HG03520 (cell line): ENCODE results near the gene MAP7D1.
"Not testable (repeated sequence)": the region's sequence is repeated elsewhere in the genome, so short reads cannot be mapped to it uniquely, and the experiment has no call there.

Experiments used
- ATAC-seq: cut with Tn5 transposase; IDR thresholded peaks from one replicate; pipeline ENCODE4 v1.9.1; 2021; ENCODE audit warnings: mild to moderate bottlenecking, moderate library complexity; ENCODE audit not compliant: unreplicated experiment

The MAP7D1 gene

DNA sequence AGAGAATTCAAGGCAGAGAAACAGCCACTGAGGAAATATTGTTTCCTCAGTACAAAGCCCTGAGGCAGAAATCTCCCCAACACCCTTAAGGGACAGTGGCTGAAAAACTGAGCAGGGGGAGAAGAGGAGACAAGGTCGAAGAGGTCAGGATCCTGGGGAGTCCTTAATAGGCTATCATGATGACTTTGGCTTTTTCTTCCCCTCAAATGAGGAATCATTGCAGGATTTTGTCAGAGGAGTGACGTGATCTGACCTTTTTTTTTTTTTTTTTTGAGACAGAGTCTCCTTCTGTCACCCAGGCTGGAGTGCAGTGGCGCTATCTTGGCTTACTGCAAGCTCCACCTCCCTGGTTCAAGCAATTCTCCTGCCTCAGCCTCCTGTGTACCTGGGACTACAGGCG, 10.2 kb downstream of the MAP7D1 start:
- no peak for ATAC-seq

DNA sequence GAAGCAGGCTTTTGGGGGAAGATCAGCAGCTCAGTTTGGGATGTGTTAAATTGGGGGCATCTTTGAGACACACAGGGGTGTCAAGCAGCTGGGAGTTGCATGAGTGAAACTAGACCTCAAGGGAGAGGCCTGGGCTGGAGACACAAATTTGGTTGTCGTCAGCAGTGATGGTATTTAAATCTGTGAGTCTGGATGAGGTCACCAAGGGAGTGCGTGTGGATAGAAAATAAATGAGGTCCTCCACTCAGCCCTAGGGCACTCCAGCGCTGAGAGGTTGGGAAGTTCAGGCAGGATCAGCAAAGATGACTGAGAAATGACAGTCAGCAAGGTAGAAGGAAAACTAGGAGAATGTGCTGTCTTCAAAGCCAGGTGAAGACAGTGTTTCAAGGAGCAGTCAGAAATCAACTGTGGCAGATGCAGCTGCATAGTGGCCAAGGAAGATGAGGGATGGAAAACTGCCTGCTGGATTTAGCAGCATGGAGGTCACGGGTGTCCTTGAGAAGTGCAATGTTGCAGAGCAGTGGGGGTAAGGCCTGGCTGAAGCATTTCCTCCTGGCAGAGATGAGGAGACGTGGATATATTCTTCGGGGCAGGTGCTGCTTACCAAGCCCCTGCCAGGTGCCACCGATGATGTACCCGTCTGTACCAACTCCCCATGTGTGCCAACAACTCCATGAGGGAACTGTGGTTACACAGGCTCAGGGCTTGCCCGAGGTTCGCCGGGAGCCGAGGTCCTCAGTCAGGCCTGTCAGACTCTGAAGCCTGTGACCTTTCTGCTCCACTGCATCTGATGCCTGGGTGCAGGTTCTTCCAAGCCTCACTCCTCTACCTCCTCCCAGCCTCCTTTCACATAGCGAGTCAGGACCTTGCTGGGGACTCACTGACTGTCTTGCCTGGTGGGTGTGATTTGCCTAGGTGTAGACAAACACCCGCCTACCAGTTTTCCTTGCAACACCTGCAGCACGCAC, 11.3 kb downstream of the MAP7D1 start:
- no peak for ATAC-seq

DNA sequence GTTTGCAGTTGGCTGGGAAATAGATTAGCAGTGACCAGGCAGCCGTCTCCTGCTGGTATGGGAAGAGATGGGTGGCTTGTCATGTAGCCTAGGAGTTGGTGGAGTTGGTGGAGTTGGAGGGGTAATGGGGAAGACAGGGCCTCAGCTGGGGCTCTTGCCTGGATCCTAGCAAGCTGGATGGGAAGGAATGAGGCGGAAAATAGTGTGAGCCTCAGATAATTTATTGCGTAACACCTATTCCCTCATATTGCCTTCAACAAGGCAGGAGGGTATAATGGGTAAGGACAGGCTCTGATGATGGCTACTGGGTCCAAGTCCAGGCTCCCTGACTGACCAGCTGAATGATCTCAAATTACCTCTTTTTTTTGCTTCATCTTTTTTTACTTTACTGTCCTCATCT, 12.6 kb downstream of the MAP7D1 start:
- no peak for ATAC-seq

DNA sequence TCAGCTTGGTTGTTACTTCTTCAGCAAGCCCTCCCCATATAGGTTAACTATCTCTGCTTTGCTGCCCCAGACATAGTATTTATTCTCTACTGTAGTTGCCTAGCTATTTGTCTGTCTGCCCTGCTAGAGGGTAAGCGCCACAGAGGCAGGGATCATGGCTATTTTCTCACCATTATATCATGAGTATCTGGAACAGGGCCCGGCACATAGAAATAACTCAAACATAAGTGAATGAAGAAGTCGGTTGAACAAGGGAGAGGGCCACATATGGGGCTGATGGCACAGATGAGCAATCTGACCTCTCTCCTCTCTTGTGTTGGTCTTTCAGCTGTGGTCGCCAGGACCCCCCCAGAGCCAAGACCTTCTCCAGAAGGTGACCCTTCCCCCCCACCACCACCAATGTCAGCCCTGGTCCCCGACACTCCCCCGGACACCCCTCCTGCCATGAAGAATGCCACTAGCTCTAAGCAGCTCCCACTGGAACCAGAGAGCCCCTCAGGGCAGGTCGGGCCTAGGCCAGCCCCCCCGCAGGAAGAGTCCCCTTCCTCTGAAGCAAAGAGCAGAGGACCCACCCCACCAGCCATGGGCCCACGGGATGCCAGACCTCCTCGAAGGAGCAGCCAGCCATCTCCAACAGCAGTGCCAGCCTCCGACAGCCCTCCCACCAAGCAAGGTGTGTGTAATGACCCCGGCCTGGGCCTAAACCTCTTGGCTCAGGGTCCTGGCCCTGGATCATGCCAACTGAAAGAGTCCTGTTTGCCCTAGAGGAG, 14.9 kb downstream of the MAP7D1 start:
- ATAC-seq: no peak

DNA sequence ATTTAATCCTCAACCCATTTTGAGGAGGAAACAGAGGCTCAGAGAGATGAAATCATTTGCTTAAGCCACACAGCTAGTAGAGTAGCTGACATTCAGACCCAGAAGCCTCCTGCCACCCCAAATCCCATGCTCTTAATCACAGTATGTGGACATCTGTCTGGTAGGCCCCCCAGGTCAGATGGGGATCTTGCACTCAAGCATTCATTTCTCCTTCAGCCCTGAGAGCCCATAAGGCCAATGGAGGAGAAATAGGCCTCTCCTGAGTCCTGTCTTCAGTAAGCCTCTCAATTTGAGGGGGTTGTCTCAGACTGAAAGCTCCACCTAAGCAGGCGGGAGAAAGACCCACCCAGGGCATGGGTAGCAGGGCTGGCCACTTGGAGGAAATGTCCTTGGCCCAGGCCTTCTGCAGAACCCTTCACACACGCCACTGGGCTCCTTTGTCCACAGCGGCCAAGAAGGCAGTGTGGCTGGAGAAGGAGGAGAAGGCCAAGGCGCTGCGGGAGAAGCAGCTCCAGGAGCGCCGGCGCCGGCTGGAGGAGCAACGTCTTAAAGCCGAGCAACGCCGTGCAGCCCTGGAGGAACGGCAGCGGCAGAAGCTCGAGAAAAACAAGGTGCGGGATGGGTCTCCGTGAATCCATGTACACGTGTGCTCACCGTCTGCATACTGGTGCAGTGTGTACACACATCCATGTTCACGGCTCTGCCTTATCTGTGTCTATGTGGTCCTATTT, 16.2 kb downstream of the MAP7D1 start:
- ATAC-seq: no peak

DNA sequence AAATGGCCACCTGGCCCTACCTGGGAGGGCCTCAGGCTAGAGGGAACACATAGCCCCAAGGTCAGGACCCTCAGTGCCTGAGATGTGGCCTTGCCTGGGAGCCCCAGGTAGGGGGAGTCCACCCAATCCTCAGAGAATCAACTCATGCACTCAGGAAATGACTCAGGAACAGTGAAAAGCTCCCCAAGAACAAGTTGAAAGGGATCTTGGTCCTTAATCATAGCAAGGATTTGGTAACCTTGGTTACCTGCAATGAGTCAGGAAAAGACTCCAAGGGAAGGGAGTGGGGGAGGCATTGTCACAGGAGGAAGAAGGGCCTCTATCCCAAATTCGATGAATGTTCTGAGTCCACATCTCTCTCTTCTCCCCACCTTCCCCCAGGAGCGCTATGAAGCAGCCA, 17.0 kb downstream of the MAP7D1 start:
- no peak for ATAC-seq

DNA sequence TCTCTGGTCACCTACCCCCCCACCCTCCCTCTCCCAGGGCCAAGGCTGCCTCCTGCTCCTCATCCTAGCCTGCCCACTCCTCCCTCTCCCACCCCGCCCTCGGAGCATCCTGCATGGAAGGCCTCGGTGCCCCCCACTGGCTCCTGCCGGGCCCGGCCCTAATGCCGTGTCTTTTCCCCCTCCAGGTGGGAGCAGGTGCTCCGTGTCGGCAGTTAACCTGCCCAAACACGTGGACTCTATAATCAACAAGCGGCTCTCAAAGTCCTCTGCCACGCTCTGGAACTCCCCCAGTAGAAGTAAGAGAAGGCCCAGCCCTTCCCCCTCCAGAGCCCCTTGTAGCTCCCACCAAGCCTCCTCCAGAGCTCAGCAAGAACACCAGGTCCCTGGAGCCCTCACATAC, 18.8 kb downstream of the MAP7D1 start:
- ATAC-seq: no peak

DNA sequence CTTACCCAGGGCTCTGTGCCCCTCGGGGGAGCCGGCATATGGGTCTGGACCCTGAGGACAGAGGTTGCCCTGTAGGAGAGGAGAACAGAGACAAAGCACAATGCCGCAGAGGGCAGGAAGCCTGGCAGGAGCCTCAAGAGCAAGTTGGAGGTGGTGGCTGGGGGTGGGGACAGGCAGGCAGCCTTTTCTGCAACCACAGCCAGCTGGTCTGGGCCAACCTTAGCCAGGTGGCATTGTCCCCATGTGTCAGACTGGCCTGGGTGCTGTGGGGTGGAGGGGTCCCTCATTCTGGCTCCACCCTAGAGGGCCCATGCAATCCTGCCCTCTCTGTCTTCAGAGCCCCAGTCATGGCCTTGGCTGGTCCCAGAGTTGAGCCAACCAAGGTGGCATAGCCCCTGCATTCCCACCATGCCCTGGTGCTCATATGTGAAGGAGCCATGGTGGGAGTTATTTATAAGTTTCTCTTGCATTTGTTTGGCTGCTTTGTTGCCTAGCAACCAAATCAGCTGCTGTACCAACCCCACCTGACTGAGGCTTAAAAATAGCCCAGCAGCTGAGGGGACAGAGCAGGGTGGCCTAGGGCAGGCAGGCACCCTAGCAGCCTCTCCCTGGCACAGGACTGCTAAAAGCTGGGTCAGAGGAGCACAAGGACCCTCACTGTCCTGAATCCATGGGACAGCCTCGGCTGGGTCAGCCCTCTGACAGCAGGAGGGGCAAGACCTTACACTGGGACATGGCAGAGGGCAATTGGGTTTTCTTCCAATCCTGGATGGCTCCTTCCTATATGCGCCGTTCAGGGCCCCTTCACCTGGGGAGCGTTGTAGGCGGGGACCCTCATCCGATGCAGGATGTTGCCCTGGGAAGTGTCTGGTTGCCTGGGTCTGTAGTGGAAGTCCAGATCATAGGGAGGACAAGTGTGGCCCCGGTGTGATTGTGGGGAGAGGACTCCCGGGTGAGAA, 19.5 kb downstream of the MAP7D1 start:
- ATAC-seq: no peak

DNA sequence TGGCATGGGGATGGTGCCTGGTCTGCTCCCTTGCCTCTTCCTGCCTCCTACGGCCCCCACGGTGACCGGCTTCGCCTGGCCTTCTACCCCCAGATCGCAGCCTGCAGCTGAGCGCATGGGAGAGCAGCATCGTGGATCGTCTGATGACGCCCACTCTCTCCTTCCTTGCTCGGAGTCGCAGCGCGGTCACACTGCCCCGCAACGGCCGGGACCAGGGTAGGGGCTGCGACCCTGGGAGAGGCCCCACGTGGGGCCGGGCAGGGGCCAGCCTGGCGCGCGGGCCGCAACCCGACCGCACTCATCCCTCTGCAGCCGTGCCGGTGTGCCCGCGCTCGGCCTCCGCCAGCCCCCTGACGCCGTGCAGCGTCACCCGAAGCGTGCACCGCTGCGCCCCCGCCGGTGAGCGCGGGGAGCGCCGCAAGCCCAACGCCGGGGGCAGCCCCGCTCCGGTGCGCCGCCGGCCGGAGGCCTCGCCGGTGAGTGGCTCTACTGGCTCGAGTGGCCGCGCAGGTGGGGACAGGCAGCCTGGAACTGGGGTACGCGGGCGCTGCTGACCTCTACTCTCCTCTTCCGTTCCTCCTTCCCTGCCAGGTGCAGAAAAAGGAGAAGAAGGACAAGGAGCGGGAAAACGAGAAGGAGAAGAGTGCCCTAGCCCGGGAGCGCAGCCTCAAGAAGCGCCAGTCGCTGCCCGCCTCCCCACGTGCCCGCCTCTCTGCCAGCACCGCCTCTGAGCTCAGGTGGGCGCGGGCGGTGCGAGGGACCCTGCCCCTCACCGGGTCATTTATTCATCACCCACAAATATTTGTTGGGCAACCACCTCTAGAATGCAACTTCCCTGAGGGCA, 20.4 kb downstream of the MAP7D1 start:
- ATAC-seq: no peak

DNA sequence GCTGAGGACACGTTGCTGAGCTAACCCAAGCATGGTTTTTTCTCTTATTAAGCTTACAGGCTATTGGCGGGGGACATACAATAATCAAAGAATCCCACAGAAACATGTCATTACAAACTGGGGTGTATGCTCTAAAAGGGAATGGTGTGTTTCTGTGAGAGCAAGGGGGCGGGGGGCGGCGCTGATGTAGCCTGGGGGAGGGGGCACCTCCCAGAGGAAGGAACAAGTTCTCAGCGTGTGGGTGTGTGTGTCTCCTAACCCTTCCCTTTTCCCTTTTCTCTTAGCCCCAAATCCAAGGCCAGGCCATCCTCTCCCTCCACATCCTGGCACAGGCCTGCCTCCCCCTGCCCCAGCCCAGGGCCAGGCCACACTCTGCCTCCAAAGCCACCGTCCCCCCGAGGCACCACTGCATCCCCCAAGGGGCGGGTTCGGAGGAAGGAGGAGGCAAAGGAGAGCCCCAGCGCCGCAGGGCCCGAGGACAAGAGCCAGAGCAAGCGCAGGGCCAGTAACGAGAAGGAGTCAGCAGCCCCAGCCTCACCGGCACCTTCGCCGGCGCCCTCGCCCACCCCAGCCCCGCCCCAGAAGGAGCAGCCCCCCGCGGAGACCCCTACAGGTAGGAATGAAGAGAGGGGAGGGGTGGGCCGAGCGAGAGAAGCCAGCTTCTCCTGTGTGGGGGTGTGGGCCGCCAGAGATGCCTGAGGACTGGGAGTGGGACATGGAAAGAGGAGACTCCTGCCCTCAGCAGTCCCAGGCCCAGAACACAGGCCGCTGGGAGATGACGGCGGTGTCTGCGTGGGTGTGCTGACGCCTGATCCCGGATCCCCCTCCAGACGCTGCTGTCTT, 21.9 kb downstream of the MAP7D1 start:
- ATAC-seq: no peak

DNA sequence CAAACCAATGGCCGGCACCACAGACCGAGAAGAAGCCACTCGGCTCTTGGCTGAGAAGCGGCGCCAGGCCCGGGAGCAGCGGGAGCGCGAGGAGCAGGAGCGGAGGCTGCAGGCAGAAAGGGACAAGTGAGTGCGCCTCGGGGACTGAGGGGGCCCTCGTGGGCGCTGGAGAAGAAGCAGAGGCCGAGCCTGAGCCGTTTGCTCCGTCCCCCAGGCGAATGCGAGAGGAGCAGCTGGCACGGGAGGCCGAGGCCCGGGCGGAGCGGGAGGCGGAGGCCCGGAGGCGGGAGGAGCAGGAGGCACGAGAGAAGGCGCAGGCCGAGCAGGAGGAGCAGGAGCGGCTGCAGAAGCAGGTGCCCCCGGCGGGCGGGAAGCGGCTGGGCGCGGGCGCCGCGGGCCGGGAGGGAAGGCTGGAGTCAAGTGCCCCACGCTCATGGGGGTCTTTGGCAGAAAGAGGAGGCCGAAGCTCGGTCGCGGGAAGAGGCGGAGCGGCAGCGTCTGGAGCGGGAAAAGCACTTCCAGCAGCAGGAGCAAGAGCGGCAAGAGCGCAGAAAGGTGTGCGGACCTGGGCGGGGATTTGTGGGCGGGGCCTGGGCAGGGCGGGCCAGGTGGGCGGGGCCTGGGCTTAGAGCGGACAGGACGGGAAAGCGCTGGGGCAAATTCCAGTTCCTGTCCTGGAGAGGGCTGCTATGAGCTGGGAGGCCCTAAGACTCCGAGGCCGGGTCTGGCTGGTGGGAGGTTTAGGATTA, 22.7 kb downstream of the MAP7D1 start:
- ATAC-seq: no peak

DNA sequence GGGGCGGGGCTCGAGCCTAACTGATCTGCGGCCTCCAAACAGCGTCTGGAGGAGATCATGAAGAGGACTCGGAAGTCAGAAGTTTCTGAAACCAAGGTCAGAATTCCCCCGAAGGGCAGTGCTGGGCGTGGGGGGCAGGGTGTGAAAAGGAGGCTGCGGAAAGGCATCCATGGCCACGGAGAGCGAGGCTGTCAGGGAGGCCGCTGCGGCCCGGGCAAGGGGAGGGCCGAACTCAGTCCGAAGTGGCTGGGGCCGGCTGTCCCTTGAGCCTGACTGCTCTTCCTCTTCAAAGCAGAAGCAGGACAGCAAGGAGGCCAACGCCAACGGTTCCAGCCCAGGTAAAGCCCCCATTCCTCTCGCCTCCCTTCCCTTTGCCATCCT, 23.2 kb downstream of the MAP7D1 start:
- ATAC-seq: no peak

DNA sequence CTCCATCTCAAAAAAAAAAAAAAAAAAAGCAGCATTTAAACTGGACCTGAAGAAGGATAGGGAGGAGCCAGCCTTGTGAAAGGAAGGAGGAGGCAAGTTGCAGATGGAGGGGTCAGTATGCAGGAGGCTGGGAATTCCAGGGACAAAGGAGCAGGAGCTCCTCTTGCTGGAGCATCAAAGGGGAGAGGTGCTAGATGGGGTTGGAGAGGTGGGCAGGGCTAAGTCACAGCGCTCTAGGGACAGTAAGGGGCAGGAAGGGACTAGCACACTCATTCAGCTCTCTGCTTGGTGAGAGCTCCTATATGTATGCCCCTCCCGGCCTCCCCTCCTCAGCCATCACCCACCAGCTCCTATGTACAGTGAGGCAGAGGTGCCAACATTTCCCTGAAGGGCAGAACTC, 26.8 kb downstream of the MAP7D1 start:
- no peak for ATAC-seq

DNA sequence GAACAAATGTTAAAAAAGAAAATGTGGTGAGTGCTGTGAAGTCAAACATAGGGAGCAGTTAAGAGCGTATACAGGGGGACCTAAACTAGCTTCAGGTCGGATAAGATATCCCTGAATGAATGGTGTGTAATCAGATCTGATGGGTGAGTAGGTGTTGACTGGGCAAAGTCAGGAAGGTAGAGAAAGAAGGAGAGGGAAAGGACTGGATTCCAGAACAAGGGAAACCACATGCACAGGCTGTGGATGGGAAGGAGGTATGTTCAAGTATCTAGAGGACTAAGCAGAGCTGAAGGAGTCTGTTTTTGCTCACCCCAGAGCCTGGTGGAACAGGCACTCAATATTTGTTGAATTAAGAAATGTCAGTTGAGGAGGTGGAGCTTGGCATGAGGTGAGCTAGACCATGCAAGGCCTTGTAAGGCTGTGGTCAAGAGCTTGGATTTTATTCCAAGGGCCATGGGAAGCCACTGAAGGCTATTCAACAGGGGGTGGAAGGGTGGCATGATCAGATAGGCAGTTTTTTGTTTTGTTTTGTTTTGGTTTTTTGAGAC, 27.4 kb downstream of the MAP7D1 start:
- no peak for ATAC-seq

DNA sequence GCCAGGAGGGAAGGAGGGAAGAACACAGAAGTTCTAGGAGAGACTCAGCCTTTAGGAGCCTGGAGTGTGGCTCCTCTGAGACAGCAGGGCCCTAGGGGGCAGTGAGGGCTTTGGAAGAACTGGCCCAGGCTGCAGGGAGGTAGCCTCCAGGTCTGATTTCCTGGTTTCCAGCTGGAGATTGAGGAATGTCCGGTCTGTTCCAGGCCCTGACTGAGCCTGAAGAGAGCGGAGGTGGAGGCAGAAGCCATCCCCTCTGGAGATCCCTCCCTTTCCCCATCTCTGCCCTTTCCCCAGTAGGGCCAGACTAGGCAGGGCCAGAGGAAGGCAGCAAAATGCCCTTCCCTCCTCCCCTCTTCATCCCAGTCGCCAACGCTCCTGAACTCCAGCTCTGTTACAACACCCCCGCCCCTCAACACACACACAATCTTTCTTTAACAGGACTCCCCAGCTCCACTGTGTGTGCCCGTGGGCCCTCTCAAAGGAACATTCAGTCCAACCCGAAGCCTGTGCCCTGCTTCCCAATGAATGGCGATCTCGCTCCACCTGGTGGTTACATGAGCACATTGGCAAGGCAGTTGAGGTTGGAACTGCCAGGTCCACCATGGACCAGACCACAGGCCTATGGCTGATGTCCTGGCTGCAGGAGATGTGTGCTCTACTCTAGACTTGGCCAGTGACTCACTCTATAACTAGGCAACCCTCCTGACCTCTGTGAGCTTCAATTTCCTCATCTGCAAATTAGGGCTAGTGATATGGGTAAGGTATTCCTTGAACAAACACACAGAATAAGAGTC, 32.0 kb downstream of the MAP7D1 start:
- no peak for ATAC-seq

DNA sequence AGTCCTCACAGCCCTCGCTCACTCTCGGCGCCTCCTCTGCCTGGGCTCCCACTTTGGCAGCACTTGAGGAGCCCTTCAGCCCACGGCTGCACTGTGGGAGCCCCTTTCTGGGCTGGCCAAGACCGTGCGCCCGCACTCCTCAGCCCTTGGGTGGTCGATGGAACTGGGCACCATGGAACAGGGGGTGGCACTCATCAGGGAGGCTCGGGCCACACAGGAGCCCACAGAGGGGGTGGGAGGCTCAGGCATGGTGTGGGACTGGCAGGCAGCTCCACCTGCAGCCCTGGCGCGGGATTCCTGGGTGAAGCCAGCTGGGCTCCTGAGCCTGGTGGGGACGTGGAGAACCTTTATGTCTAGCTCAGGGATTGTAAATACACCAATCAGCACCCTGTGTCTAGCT, 40.8 kb downstream of the MAP7D1 start:
- not testable (repeated sequence) for ATAC-seq

DNA sequence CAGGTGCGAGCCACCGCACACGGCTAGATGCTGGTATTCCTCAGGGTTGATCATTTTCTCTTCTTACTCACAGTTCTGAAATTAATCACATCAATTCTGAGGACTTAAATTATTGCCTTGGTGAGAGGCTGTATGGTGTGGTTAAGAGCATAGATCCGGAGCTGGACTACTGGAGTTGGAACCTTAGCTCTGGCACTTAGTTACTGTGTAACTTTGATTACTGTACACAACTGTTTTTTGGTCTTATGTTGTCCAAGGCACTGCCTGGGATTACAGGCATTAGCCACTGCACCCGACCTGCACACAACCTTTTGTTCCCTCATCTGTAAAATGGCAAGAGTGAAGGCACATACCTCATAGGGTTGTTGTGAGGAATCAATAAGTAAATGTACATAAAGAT, 42.7 kb downstream of the MAP7D1 start:
- ATAC-seq: no peak
